ENCODE data around the gene BEND7. TPM values are rescaled to one million over a fixed set of nuclear protein-coding genes. Genes with fewer than 3 reads are reported as not detected.

BEND7 gene
- total RNA-seq, 2 donors from 2014 or later: 10.1 to 44.5 TPM

GRCh38 chr10:13521026-13521425, 7.8 kb downstream of the BEND7 start:
- TF ChIP-seq CTCF (IDR thresholded peaks at IDR 0.05): no peak
- Histone ChIP-seq H3K9me3 (no peaks in the 10 kb centered on the region), H3K4me3 (no peak overlapping the region), H3K36me3 (no peaks in the 10 kb centered on the region), H3K27ac (no peak overlapping the region), H3K27me3 (replicated peaks; ENCODE audit: insufficient read depth) (no peaks in the 10 kb centered on the region), H3K4me1 (replicated peaks) (no peaks in the 10 kb centered on the region)
- intact Hi-C loops (cut with DNase I): no loop called here
- 71% methylated on average over 7 of the region's 7 CpGs for WGBS
- DNase-seq (ENCODE audit: low spot score): no peak

GRCh38 chr10:13520194-13520593, 8.6 kb downstream of the BEND7 start:
- H3K27ac ChIP-seq: no peak overlapping the region
- 89% methylated on average over 8 of the region's 8 CpGs for WGBS
- intact Hi-C loops (cut with DNase I): no loop called here

GRCh38 chr10:13518076-13518692, 10.6 kb downstream of the BEND7 start:
- no peak for DNase-seq (ENCODE audit: low spot score)

More at GRCh38 chr10:13520194-13520593, 8.6 kb downstream of the BEND7 start:
- no peak for TF ChIP-seq POLR2AphosphoS5 (IDR thresholded peaks at IDR 0.05)
- no peaks in the 10 kb centered on the region for H3K36me3 ChIP-seq
- H3K27me3 ChIP-seq (replicated peaks; ENCODE audit: insufficient read depth): no peaks in the 10 kb centered on the region
- no peak overlapping the region for H3K4me3 ChIP-seq
- no peaks in the 10 kb centered on the region for H3K9me3 ChIP-seq
- DNase-seq (ENCODE audit: low spot score): no peak
- H3K4me1 ChIP-seq (replicated peaks): no peaks in the 10 kb centered on the region

GRCh38 chr10:13517675-13518074, 11.1 kb downstream of the BEND7 start:
- Histone ChIP-seq H3K27ac (no peak overlapping the region), H3K9me3 (no peaks in the 10 kb centered on the region), H3K4me3 (no peak overlapping the region), H3K36me3 (no peaks in the 10 kb centered on the region), H3K4me1 (replicated peaks) (no peaks in the 10 kb centered on the region), H3K27me3 (replicated peaks; ENCODE audit: insufficient read depth) (no peaks in the 10 kb centered on the region)
- TF ChIP-seq CTCF (IDR thresholded peaks at IDR 0.05) (no peak), POLR2A (IDR thresholded peaks at IDR 0.05) (no peak), POLR2AphosphoS5 (IDR thresholded peaks at IDR 0.05) (no peak)
- WGBS: 88% methylated on average over 10 of the region's 10 CpGs
- intact Hi-C loops (cut with DNase I): no loop called here
- DNase-seq (ENCODE audit: low spot score): no peak

More at GRCh38 chr10:13518076-13518692, 10.6 kb downstream of the BEND7 start:
- Histone ChIP-seq H3K27me3 (replicated peaks; ENCODE audit: insufficient read depth) (no peaks in the 10 kb centered on the region), H3K9me3 (no peaks in the 10 kb centered on the region), H3K27ac (no peak overlapping the region), H3K4me1 (replicated peaks) (no peaks in the 10 kb centered on the region), H3K36me3 (no peaks in the 10 kb centered on the region), H3K4me3 (no peak overlapping the region)
- intact Hi-C loops (cut with DNase I): no loop called here
- no peak for TF ChIP-seq CTCF (IDR thresholded peaks at IDR 0.05)
- TF ChIP-seq POLR2A (IDR thresholded peaks at IDR 0.05): no peak
- 64% methylated on average over 8 of the region's 8 CpGs for WGBS

GRCh38 chr10:13516176-13516575, 12.6 kb downstream of the BEND7 start:
- no peak for DNase-seq (ENCODE audit: low spot score)
- Histone ChIP-seq H3K27ac (no peak overlapping the region), H3K27me3 (replicated peaks; ENCODE audit: insufficient read depth) (no peaks in the 10 kb centered on the region), H3K4me1 (replicated peaks) (no peaks in the 10 kb centered on the region), H3K4me3 (no peak overlapping the region), H3K36me3 (no peaks in the 10 kb centered on the region), H3K9me3 (no peaks in the 10 kb centered on the region)
- 90% methylated on average over 13 of the region's 13 CpGs for WGBS
- intact Hi-C loops (cut with DNase I): no loop called here
- no peak for TF ChIP-seq POLR2A (IDR thresholded peaks at IDR 0.05)
- no peak for TF ChIP-seq CTCF (IDR thresholded peaks at IDR 0.05)
- no peak for TF ChIP-seq POLR2AphosphoS5 (IDR thresholded peaks at IDR 0.05)
